ENCODE results near the gene RMND1. TPM values are rescaled to one million over a fixed set of nuclear protein-coding genes. Genes with fewer than 3 reads are reported as not detected.

RMND1 gene
- total and polyA plus RNA-seq, 9 of the 15 experiments (the other 6 are each of a cell fraction or from before 2014, with no cell fraction given): 26.9 to 47.8 (median 36.2) TPM

GRCh38 chr6:151475653-151476523 is 24.0 kb upstream of the RMND1 start (continued):
- TF ChIP-seq REST (IDR thresholded peaks at IDR 0.05; ENCODE audit: borderline replicate concordance): peak; percentile 72; the same call in 1 of the 2 replicates
- TF ChIP-seq REST (CRISPR knock-in tag; IDR thresholded peaks at IDR 0.05; ENCODE audit: low read depth): no peak
- no peak for TF ChIP-seq ZNF263 (CRISPR knock-in tag; IDR thresholded peaks at IDR 0.05; ENCODE audit: borderline replicate concordance)
- TF ChIP-seq NEUROD1 (IDR thresholded peaks at IDR 0.05; ENCODE audit: borderline replicate concordance, low read depth, low read length, partially characterized antibody): no peak
- TF ChIP-seq GATAD2A (IDR thresholded peaks at IDR 0.05): no peak
- TF ChIP-seq MAFK (IDR thresholded peaks at IDR 0.05; ENCODE audit: low read length): no peak
- peak; percentile 48; the same call in 1 of the 2 replicates for TF ChIP-seq FOXM1 (IDR thresholded peaks at IDR 0.05; ENCODE audit: low read depth)
- no peak for TF ChIP-seq FOXM1 (CRISPR knock-in tag; IDR thresholded peaks at IDR 0.05; ENCODE audit: low read depth)
- TF ChIP-seq ZNF316 (IDR thresholded peaks at IDR 0.05): no peak
- TF ChIP-seq MYC (IDR thresholded peaks at IDR 0.05; ENCODE audit: low read depth, low read length): peak; percentile 48; the same call in 1 of the 2 replicates
- TF ChIP-seq MYC (CRISPR knock-in tag; IDR thresholded peaks at IDR 0.05; ENCODE audit: borderline replicate concordance, low read depth): no peak
- no peak for TF ChIP-seq NR2C2 (CRISPR knock-in tag; IDR thresholded peaks at IDR 0.05)
- peak; percentile 51; the same call in 1 of the 2 replicates for TF ChIP-seq NR2C2 (tag; IDR thresholded peaks at IDR 0.05)
- no peak for TF ChIP-seq ZBTB11 (CRISPR knock-in tag; IDR thresholded peaks at IDR 0.05)
- peak; percentile 78 for TF ChIP-seq DACH1 (IDR thresholded peaks at IDR 0.05; ENCODE audit: partially characterized antibody)
- TF ChIP-seq ARNT (IDR thresholded peaks at IDR 0.05): 0 out of 4 replicates have a peak, but pooled peaks of 1 of the 2 experiments have one; percentile 46
- TF ChIP-seq RBM22 (IDR thresholded peaks at IDR 0.05; ENCODE audit: low read depth, low read length, poor library complexity, severe bottlenecking): no peak

Measured in K562 (cell line).